Endothelial cell (in vitro differentiated cells): ENCODE data around the gene MACROD2. TPM values are rescaled to one million over a fixed set of nuclear protein-coding genes. Genes with fewer than 3 reads are reported as not detected.

Source experiments
- DNase-seq: peaks from one replicate; pipeline ENCODE4 v3.0.0; 2021; ENCODE audit warnings: low spot score
- H3K27ac Mint-ChIP-seq: one replicate; pipeline ENCODE4 v1.8.0; 2021; ENCODE audit warnings: mixed read lengths, inconsistent platforms; ENCODE audit not compliant: unreplicated experiment
- H3K27me3 Mint-ChIP-seq: one replicate; pipeline ENCODE4 v1.8.0; 2021; ENCODE audit warnings: mild to moderate bottlenecking, moderate library complexity, mixed read lengths, inconsistent platforms; ENCODE audit not compliant: unreplicated experiment
- H3K36me3 Mint-ChIP-seq: one replicate; pipeline ENCODE4 v1.8.0; 2021; ENCODE audit warnings: mild to moderate bottlenecking, low read depth, mixed read lengths, inconsistent platforms; ENCODE audit not compliant: unreplicated experiment
- H3K4me1 Mint-ChIP-seq: one replicate; pipeline ENCODE4 v1.8.0; 2021; ENCODE audit warnings: mild to moderate bottlenecking, mixed read lengths, inconsistent platforms; ENCODE audit not compliant: unreplicated experiment
- H3K4me3 Mint-ChIP-seq: one replicate; pipeline ENCODE4 v1.8.0; 2021; ENCODE audit warnings: mild to moderate bottlenecking, mixed read lengths, inconsistent platforms; ENCODE audit not compliant: unreplicated experiment
- H3K9me3 Mint-ChIP-seq: one replicate; pipeline ENCODE4 v1.8.0; 2021; ENCODE audit warnings: mixed read lengths, inconsistent platforms; ENCODE audit not compliant: unreplicated experiment
- total RNA-seq: library from RNA; stranded (reverse); fragmentation: NEBNext Ultra II Directional; extraction: Animal tissue kit (Norgen Biotek cat#: 25700); gene quantifications from one replicate; pipeline ENCODE4 v1.2.1, GENCODE V29; 2021; ENCODE audit not compliant: unreplicated experiment
- TF ChIP-seq, protein P1 (sequence below): fragments of 200-600 bp; sonication (generic); IDR thresholded peaks from one replicate; pipeline ENCODE4 v1.5.0; 2021; ENCODE audit warnings: antibody characterized with exemption; ENCODE audit not compliant: unreplicated experiment

The MACROD2 gene
- total RNA-seq, 1 donor from 2014 or later: 6.4 TPM

DNA sequence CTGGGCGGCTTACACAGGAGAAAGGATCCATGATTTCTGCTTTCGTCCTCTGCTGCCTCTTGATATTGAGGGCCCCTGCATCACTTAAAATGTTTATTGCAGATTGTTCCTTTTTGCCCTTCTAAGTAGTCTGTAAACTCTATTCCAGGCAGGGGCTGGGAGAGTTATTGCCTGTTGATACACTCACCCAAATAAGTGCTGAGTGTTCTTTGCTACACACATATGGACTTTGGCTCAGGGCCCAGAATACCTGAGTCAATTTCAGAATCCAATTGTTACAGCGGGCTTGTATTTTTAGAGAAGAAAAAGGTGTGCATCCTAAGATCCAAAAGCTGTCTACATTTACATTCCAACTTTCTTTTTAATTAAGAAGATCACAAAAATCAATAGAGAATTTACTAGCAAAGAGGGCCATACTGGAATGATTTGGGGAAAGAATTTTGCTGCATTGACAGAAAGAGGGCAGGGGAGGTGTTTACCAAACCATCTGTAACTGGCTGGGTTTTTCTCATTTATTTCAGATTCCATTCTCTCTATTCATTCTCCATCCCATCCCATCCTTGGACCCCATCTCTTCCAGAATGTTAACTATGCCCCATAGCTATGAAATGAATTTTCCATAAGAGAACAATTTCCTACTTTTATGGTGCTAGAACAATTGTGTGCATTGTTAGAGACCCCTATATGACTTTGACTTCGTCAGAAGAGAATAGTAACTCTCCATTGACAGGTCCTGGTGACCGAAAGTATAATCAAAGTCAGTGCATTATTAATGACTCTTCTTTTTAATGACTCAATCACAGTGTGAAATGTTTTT is 1302.0 kb downstream of the MACROD2 start:
- H3K9me3 Mint-ChIP-seq: no peaks in the 10 kb centered on the region
- TF ChIP-seq, protein P1, sequence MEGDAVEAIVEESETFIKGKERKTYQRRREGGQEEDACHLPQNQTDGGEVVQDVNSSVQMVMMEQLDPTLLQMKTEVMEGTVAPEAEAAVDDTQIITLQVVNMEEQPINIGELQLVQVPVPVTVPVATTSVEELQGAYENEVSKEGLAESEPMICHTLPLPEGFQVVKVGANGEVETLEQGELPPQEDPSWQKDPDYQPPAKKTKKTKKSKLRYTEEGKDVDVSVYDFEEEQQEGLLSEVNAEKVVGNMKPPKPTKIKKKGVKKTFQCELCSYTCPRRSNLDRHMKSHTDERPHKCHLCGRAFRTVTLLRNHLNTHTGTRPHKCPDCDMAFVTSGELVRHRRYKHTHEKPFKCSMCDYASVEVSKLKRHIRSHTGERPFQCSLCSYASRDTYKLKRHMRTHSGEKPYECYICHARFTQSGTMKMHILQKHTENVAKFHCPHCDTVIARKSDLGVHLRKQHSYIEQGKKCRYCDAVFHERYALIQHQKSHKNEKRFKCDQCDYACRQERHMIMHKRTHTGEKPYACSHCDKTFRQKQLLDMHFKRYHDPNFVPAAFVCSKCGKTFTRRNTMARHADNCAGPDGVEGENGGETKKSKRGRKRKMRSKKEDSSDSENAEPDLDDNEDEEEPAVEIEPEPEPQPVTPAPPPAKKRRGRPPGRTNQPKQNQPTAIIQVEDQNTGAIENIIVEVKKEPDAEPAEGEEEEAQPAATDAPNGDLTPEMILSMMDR: no peak
- no peaks in the 10 kb centered on the region for H3K36me3 Mint-ChIP-seq

DNA sequence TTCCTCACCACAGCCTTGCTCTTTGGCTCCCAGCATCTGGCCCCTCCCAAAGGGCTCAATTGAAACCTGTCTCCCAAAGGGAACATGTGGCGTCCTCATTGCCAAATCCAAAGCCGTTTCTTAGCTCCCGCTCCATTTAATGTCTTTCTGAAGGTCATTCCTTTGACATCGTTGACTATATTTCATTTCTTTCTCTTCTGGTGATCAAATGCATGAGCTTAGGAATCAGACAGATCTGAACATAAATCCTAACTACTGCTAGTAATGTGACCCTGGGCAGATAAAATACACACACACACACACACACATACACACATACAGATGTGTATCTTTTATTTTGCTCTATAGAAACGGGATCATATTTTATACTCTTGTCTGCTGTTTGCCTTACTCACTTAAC is 1306.8 kb downstream of the MACROD2 start:
- H3K27me3 Mint-ChIP-seq: no peaks in the 10 kb centered on the region
- H3K4me3 Mint-ChIP-seq: no peak overlapping the region
- H3K9me3 Mint-ChIP-seq: no peaks in the 10 kb centered on the region
- TF ChIP-seq, protein P1: no peak
- DNase-seq: no peak
- H3K36me3 Mint-ChIP-seq: no peaks in the 10 kb centered on the region
- H3K4me1 Mint-ChIP-seq: no peaks in the 10 kb centered on the region
- H3K27ac Mint-ChIP-seq: no peak overlapping the region

More for the DNA sequence above, 1302.0 kb downstream of the MACROD2 start:
- Mint-ChIP-seq H3K4me3 (no peak overlapping the region), H3K27ac (no peak overlapping the region), H3K4me1 (no peaks in the 10 kb centered on the region), H3K27me3 (no peaks in the 10 kb centered on the region)
- DNase-seq: no peak

DNA sequence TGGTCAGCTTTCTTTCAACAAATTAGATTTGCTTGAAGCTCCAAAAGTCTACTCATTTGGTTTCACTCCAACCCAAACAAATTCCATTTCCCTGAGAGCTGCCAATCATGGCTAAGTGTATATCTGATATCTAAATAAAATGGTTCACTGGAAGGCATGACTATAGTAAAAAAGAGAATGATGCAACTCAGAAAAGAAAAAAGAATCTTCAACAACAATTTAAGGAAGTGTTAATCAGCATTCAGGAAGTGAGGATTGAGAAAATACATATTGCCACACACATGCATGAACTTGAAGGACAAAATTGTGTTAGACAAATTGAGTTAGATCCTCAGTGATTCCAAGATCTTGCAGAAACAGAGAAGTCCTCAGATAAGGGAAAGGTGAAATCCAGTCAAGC is 1315.0 kb downstream of the MACROD2 start:
- TF ChIP-seq, protein P1: no peak
- no peaks in the 10 kb centered on the region for H3K9me3 Mint-ChIP-seq
- no peak overlapping the region for H3K27ac Mint-ChIP-seq
- H3K4me1 Mint-ChIP-seq: peaks cover 5% of the 10 kb centered on the region
- no peaks in the 10 kb centered on the region for H3K36me3 Mint-ChIP-seq
- H3K27me3 Mint-ChIP-seq: no peaks in the 10 kb centered on the region
- no peak overlapping the region for H3K4me3 Mint-ChIP-seq
- no peak for DNase-seq

- DNase-seq: no peak
- no peak overlapping the region for H3K27ac Mint-ChIP-seq
- H3K9me3 Mint-ChIP-seq: no peaks in the 10 kb centered on the region
- H3K4me1 Mint-ChIP-seq: no peaks in the 10 kb centered on the region
- H3K4me3 Mint-ChIP-seq: no peak overlapping the region
- TF ChIP-seq, protein P1: no peak
- H3K36me3 Mint-ChIP-seq: no peaks in the 10 kb centered on the region
- H3K27me3 Mint-ChIP-seq: no peaks in the 10 kb centered on the region
Measured at GRCh38 chr20:15316556-15316955, 1321.2 kb downstream of the MACROD2 start.

DNA sequence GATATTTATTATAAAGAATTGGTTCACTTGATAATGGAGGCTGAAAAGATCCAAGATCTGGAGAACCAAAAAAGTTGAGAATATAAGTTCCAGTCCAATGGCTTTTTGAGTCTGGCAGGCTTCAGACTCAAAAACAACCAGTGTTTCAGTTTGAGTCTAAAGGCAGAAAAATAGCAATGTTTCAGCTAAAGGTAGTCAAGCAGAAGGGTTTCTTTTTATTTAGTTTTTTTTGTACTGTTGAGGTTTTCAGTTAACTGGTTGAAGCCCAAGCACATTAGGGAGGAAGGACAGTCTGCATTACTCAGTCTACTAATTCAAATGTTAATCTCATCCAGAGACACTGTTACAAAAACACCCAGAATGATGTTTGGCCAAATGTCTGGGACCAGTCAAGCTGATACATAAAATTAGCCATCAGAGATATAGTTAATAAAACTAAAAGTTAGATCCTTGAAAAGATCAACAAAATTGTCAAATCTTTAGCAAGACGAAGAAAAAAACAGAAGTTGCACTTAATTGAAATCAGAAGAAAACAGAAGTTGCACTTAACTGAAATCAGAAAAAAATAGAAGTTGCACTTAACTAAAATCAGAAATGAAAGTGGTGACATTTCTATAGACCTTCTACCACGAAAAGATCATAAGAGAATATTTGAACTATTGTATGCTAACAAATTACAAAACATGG is 1322.4 kb downstream of the MACROD2 start:
- H3K9me3 Mint-ChIP-seq: no peaks in the 10 kb centered on the region
- H3K36me3 Mint-ChIP-seq: no peaks in the 10 kb centered on the region
- H3K27ac Mint-ChIP-seq: no peak overlapping the region
- no peaks in the 10 kb centered on the region for H3K4me1 Mint-ChIP-seq
- no peak overlapping the region for H3K4me3 Mint-ChIP-seq
- H3K27me3 Mint-ChIP-seq: no peaks in the 10 kb centered on the region
- DNase-seq: no peak
- TF ChIP-seq, protein P1: no peak
